T-cell (primary cell): ENCODE measurements around the gene PSAP. TPM values are rescaled to one million over a fixed set of nuclear protein-coding genes. Genes with fewer than 3 reads are reported as not detected.

Experiments
- ATAC-seq, 4 experiments: fragments of 200-7000 bp in 3 of 4; fragments of 150-1000 bp in 1 of 4; cut with Tn5 transposase; replicated peaks in 1 of 4; 1 replicate in 3 of 4; 2 replicates in 1 of 4; pipeline ENCODE4 v1.10.0; 2021; ENCODE audit warnings: moderate library complexity in 3 of 4, mild to moderate bottlenecking in 2 of 4, moderate number of reproducible peaks in 1 of 4
- CTCF ChIA-PET, 2 donors: fragments of 300-600 bp; sonication (Branson Sonifier 250); formaldehyde crosslinking; loops; one replicate each; lab custom pipeline; 2022; ENCODE audit warnings: antibody characterized with exemption in 2 of 2; lab: Charles Lee
- POLR2A ChIA-PET, 2 donors: fragments of 300-600 bp; sonication (Branson Sonifier 250); formaldehyde crosslinking; loops; one replicate each; lab custom pipeline; 2022; ENCODE audit warnings: antibody characterized with exemption in 2 of 2; lab: Charles Lee
- DNase-seq, 35 experiments: peaks; one replicate each; pipeline versions ENCODE4 v3.0.0 to v3.0.0-alpha.2; 2013 to 2023
- H3K27ac ChIP-seq: one replicate; pipeline ENCODE4 v1.5.1; 2013; ENCODE audit warnings: low read length
- H3K27me3 ChIP-seq, 2 experiments: replicated peaks in 1 of 2; 1 replicate in 1 of 2; 2 replicates in 1 of 2; pipeline versions ENCODE4 v1.6.1 to v1.7.0; 2013; ENCODE audit warnings: low read length in 1 of 2, mixed read lengths in 1 of 2; ENCODE audit not compliant: control insufficient read depth in 2 of 2, insufficient read depth in 2 of 2; ENCODE audit errors: extremely low read depth in 1 of 2
- H3K36me3 ChIP-seq, 2 donors: 1 replicate in 1 of 2; 2 replicates in 1 of 2; pipeline versions ENCODE4 v1.6.1 to v1.7.0; 2013; ENCODE audit warnings: low read length in 1 of 2; ENCODE audit not compliant: control insufficient read depth in 2 of 2, insufficient read depth in 1 of 2; ENCODE audit errors: extremely low read depth in 1 of 2
- H3K4me1 ChIP-seq, 2 experiments: 1 replicate in 1 of 2; 2 replicates in 1 of 2; pipeline versions ENCODE4 v1.6.1 to v1.7.0; 2013; ENCODE audit warnings: low read length in 2 of 2, mixed read lengths in 1 of 2; ENCODE audit not compliant: insufficient read depth in 2 of 2, control insufficient read depth in 1 of 2; ENCODE audit errors: extremely low read depth in 1 of 2
- H3K4me3 ChIP-seq, 2 donors: 1 replicate in 1 of 2; 2 replicates in 1 of 2; pipeline versions ENCODE4 v1.5.1 to v1.7.0; 2013; ENCODE audit warnings: mild to moderate bottlenecking in 2 of 2, low read length in 1 of 2, moderate library complexity in 1 of 2; ENCODE audit not compliant: control insufficient read depth in 1 of 2; ENCODE audit errors: extremely low read depth in 1 of 2
- H3K9me3 ChIP-seq: 2 replicates; pipeline ENCODE4 v1.7.0; 2013
- H3K27ac Mint-ChIP-seq, 2 donors: one replicate each; pipeline ENCODE4 v1.8.0; 2020 to 2021; ENCODE audit warnings: mild to moderate bottlenecking in 2 of 2, mixed read lengths in 2 of 2
- H3K27me3 Mint-ChIP-seq, 2 donors: one replicate each; pipeline ENCODE4 v1.8.0; 2021 to 2022; ENCODE audit warnings: mixed read lengths in 2 of 2
- H3K36me3 Mint-ChIP-seq: one replicate; pipeline ENCODE4 v1.8.0; 2021; ENCODE audit warnings: mixed read lengths
- H3K4me1 Mint-ChIP-seq, 3 donors: one replicate each; pipeline ENCODE4 v1.8.0; 2020 to 2022; ENCODE audit warnings: mixed read lengths in 3 of 3, mild to moderate bottlenecking in 1 of 3
- H3K4me3 Mint-ChIP-seq, 3 donors: one replicate each; pipeline ENCODE4 v1.8.0; 2020 to 2022; ENCODE audit warnings: mild to moderate bottlenecking in 3 of 3, mixed read lengths in 3 of 3, moderate library complexity in 3 of 3
- H3K9me3 Mint-ChIP-seq, 3 donors: one replicate each; pipeline ENCODE4 v1.8.0; 2020 to 2022; ENCODE audit warnings: mixed read lengths in 3 of 3
- WGBS: methylation state at CpG from one replicate; pipeline ENCODE4 v1.1.5; 2013; ENCODE audit warnings: missing lambda C conversion rate; ENCODE audit not compliant: insufficient coverage; 5-methylcytosine and 5-hydroxymethylcytosine counted together
- total RNA-seq, 35 experiments: library from RNA in 6 of 35; stranded (reverse) in 6 of 35; fragments of 120-200 nt in 1 of 35; gene quantifications; one replicate each; pipeline versions ENCODE4 v1.2.1 to v1.2.4 and lab custom pipeline; 2013 to 2026

PSAP gene
- total RNA-seq, 5 donors from 2014 or later (not counting 1 experiment from before 2014, with no cell fraction given) = 155 to 208 (median 190) TPM

DNA sequence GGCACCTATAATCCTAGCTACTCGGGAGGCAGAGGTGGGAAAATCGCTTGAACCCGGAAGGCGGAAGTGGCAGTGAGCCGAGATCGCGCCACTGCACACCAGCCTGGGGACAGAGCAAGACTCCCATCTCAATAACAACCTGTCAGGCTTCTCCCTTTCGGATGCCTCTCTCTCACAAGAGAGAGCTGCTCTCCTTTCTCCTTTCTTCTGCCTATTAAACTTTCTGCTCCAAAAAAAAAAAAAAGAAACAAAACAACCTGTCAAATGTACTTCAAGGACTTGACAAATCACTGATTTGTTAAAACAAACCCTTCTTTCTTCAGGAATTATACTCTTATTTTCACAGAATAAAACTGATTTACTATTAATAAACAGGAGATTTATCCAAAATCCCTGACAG is 3.6 kb downstream of the PSAP start:
- Mint-ChIP-seq H3K4me3 (no peak overlapping the region), H3K9me3 (no peaks in the 10 kb centered on the region), H3K36me3 (peaks cover 2% of the 10 kb centered on the region), H3K4me1 (peaks cover 77 to 84% (median 80%) of the 10 kb centered on the region in 3 donors), H3K27ac (no peak overlapping the region), H3K27me3 (no peaks in the 10 kb centered on the region)
- POLR2A ChIA-PET = no interaction called here
- ATAC-seq = no peak
- H3K4me3 ChIP-seq = no peak overlapping the region
- WGBS = 100% methylated on average over 7 of the region's 8 CpGs
- H3K27me3 ChIP-seq = no peaks in the 10 kb centered on the region
- H3K36me3 ChIP-seq = no peaks in the 10 kb centered on the region
- no peaks in the 10 kb centered on the region for H3K9me3 ChIP-seq
- no peak overlapping the region for H3K27ac ChIP-seq
- CTCF ChIA-PET = no interaction called here
- no peak for DNase-seq
- H3K4me1 ChIP-seq = peaks cover 3 to 39% of the 10 kb centered on the region in 2 experiments

GRCh38 chr10:71846816-71847215 is 4.2 kb downstream of the PSAP start:
- no peak for ATAC-seq
- ChIA-PET CTCF (no interaction called here), POLR2A (no interaction called here)
- Histone ChIP-seq H3K9me3 (no peaks in the 10 kb centered on the region), H3K27me3 (no peaks in the 10 kb centered on the region), H3K36me3 (no peaks in the 10 kb centered on the region), H3K4me3 (no peak overlapping the region), H3K4me1 (peaks cover 3 to 38% of the 10 kb centered on the region in 2 experiments), H3K27ac (no peak overlapping the region)
- 88% methylated on average over 2 of the region's 3 CpGs for WGBS
- no peaks in the 10 kb centered on the region for H3K27me3 Mint-ChIP-seq
- H3K4me3 Mint-ChIP-seq = no peak overlapping the region
- H3K27ac Mint-ChIP-seq = no peak overlapping the region
- no peaks in the 10 kb centered on the region for H3K9me3 Mint-ChIP-seq
- H3K4me1 Mint-ChIP-seq = peaks cover 80 to 89% (median 80%) of the 10 kb centered on the region in 3 donors
- peaks cover 2% of the 10 kb centered on the region for H3K36me3 Mint-ChIP-seq
- no peak for DNase-seq

GRCh38 chr10:71845410-71846405 is 5.3 kb downstream of the PSAP start:
- ChIA-PET POLR2A (interaction anchor here in 1 of 2 donors (0.7 kb wide), 1 partner anchor 11 kb away, joined by 10 read pairs; no protein-coding TSS in a partner anchor), CTCF (no interaction called here)

DNA sequence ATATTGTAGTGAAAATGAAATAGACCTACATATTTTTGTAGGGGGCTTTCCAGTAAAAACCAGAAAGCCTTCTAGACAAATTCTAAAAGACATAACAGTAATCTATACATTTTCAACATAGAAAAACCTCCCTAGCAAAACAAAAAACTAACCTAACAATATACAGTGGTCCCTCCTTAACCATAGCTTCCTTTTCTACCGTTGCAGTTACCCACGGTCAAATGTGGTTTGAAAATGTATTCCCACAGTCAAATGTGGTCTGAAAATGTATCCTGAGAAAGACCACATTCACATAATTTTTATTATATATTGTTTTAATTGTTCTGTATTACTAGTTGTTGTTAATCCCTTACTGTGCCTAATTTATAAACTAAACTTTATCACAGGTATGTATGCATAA is 6.4 kb downstream of the PSAP start:
- ChIA-PET CTCF (no interaction called here), POLR2A (no interaction called here)
- no peaks in the 10 kb centered on the region for H3K36me3 ChIP-seq
- peaks cover 2% of the 10 kb centered on the region for H3K36me3 Mint-ChIP-seq
- peaks cover 3 to 32% of the 10 kb centered on the region in 2 experiments for H3K4me1 ChIP-seq
- no peak overlapping the region for H3K4me3 Mint-ChIP-seq
- H3K27ac ChIP-seq = no peak overlapping the region
- DNase-seq (no peak), ATAC-seq (no peak)
- H3K27me3 Mint-ChIP-seq = no peaks in the 10 kb centered on the region
- peaks cover 83 to 88% (median 84%) of the 10 kb centered on the region in 3 donors for H3K4me1 Mint-ChIP-seq
- no peaks in the 10 kb centered on the region for H3K9me3 ChIP-seq
- no peak overlapping the region for H3K4me3 ChIP-seq
- no peaks in the 10 kb centered on the region for H3K27me3 ChIP-seq
- no peaks in the 10 kb centered on the region for H3K9me3 Mint-ChIP-seq
- no CpG with 5 or more reads among the region's 2 CpGs for WGBS
- H3K27ac Mint-ChIP-seq = no peak overlapping the region

More at GRCh38 chr10:71845410-71846405, 5.3 kb downstream of the PSAP start:
- Histone ChIP-seq H3K27ac (no peak overlapping the region), H3K36me3 (no peaks in the 10 kb centered on the region), H3K9me3 (no peaks in the 10 kb centered on the region), H3K4me3 (no peak overlapping the region), H3K4me1 (peaks cover 3 to 35% of the 10 kb centered on the region in 2 experiments), H3K27me3 (no peaks in the 10 kb centered on the region)
- Mint-ChIP-seq H3K27me3 (no peaks in the 10 kb centered on the region), H3K36me3 (peaks cover 2% of the 10 kb centered on the region), H3K4me1 (peaks cover 81 to 88% (median 82%) of the 10 kb centered on the region in 3 donors), H3K4me3 (no peak overlapping the region), H3K9me3 (no peaks in the 10 kb centered on the region), H3K27ac (no peak overlapping the region)
- DNase-seq (no peak), ATAC-seq (no peak)
- WGBS = 100% methylated on average over 5 of the region's 11 CpGs

GRCh38 chr10:71844084-71844483 is 7.0 kb downstream of the PSAP start:
- Mint-ChIP-seq H3K27ac (peak overlapping the region in 1 of 2 donors; percentile 44), H3K4me3 (no peak overlapping the region), H3K36me3 (peaks cover 2% of the 10 kb centered on the region), H3K27me3 (no peaks in the 10 kb centered on the region), H3K4me1 (peaks cover 79 to 83% (median 79%) of the 10 kb centered on the region in 3 donors), H3K9me3 (no peaks in the 10 kb centered on the region)
- no peaks in the 10 kb centered on the region for H3K36me3 ChIP-seq
- no peak for ATAC-seq
- 60% methylated on average over 1 of the region's 2 CpGs for WGBS
- no peak overlapping the region for H3K4me3 ChIP-seq
- no peaks in the 10 kb centered on the region for H3K9me3 ChIP-seq
- CTCF ChIA-PET = no interaction called here
- peaks cover 3 to 32% of the 10 kb centered on the region in 2 experiments for H3K4me1 ChIP-seq
- no peaks in the 10 kb centered on the region for H3K27me3 ChIP-seq
- no peak overlapping the region for H3K27ac ChIP-seq
- POLR2A ChIA-PET = no interaction called here
- DNase-seq = no peak

DNA sequence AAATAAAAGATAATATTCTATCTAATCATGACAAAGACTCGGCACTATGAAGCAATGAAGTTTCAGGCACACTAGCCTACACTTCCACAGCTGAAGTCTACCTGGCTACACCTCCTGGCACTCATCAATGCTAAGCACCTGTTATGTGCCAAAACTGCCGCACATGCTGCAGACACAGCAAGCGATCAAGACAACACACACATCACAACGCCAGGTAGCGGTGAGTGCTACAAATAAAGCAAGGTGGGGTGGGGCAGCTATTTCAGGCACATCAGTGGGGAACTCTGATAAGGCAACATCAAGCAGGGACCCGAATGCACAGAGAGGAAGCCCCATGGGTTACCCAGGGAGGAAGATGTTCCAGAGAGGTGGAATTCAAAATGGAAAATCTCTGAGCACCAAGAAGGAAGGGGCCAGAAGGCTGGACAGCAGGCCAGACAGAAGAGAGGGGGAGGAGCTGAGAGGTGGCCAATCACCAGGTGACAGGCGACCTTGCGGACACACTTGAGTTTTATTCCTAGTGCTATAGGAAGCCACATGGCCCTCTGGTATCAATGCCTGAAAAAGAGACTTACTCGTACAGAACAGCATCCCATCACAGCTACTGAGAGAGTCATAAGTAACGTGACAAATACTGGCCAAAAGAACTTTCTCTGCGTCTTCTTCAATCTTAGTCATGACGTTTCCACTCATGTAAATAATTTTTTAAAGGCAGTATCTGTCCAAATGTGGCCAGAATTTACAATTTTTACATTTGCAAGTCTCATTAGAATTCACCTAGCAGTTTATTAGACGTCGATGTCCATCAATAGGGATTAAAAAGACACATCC is 8.0 kb downstream of the PSAP start:
- Histone ChIP-seq H3K27me3 (no peaks in the 10 kb centered on the region), H3K36me3 (no peaks in the 10 kb centered on the region), H3K27ac (no peak overlapping the region), H3K9me3 (no peaks in the 10 kb centered on the region), H3K4me1 (peaks cover 3 to 32% of the 10 kb centered on the region in 2 experiments), H3K4me3 (no peak overlapping the region)
- DNase-seq (no peak), ATAC-seq (no peak)
- WGBS = 90% methylated on average over 7 of the region's 14 CpGs
- Mint-ChIP-seq H3K4me3 (no peak overlapping the region), H3K4me1 (peaks cover 78 to 80% (median 79%) of the 10 kb centered on the region in 3 donors), H3K9me3 (no peaks in the 10 kb centered on the region), H3K27ac (no peak overlapping the region), H3K36me3 (peaks cover 4% of the 10 kb centered on the region), H3K27me3 (no peaks in the 10 kb centered on the region)
- ChIA-PET POLR2A (no interaction called here), CTCF (no interaction called here)
